B cell (primary cell): ENCODE results near the gene MARCHF10. TPM values are rescaled to one million over a fixed set of nuclear protein-coding genes. Genes with fewer than 3 reads are reported as not detected.

Experiments
- ATAC-seq: fragments of 200-7000 bp; cut with Tn5 transposase; one replicate; pipeline ENCODE4 v1.10.0; 2021; ENCODE audit warnings: low read depth, mild to moderate bottlenecking, moderate number of reproducible peaks, moderate library complexity
- CTCF ChIA-PET: fragments of 350-600 bp; sonication (Branson Sonifier 250); formaldehyde crosslinking; loops from one replicate; lab custom pipeline; 2021; ENCODE audit warnings: antibody characterized with exemption, inconsistent platforms; lab: Charles Lee
- POLR2A ChIA-PET: fragments of 350-600 bp; sonication (Branson Sonifier 250); formaldehyde crosslinking; loops from one replicate; lab custom pipeline; 2021; ENCODE audit warnings: antibody characterized with exemption; lab: Charles Lee
- DNase-seq: peaks from one replicate; pipeline ENCODE4 v3.0.0; 2013
- H2AFZ ChIP-seq: 2 replicates; pipeline ENCODE4 v1.6.1; 2012; ENCODE audit warnings: mild to moderate bottlenecking, low read depth, low read length; ENCODE audit not compliant: insufficient read depth, poor library complexity, severe bottlenecking
- H3K27ac ChIP-seq, 2 donors: 1 replicate in 1 of 2; 2 replicates in 1 of 2; pipeline ENCODE4 v1.5.1; 2012 to 2013; ENCODE audit warnings: low read length in 2 of 2, mild to moderate bottlenecking in 2 of 2, moderate library complexity in 1 of 2
- H3K27me3 ChIP-seq, 4 experiments: fragments of 200-600 bp in 1 of 4; sonication (generic) in 1 of 4; replicated peaks in 1 of 4; 1 replicate in 2 of 4; 2 replicates in 2 of 4; pipeline versions ENCODE4 v1.6.1 to v1.7.0; 2013 to 2016; ENCODE audit warnings: low read length in 3 of 4, mild to moderate bottlenecking in 2 of 4, mixed read lengths in 1 of 4, moderate library complexity in 1 of 4; ENCODE audit not compliant: insufficient read depth in 4 of 4, control insufficient read depth in 3 of 4; ENCODE audit errors: control extremely low read depth in 1 of 4
- H3K36me3 ChIP-seq, 2 experiments: replicated peaks in 1 of 2; 1 replicate in 1 of 2; 2 replicates in 1 of 2; pipeline versions ENCODE4 v1.6.1 to v1.7.1; 2013; ENCODE audit warnings: low read length in 1 of 2; ENCODE audit not compliant: insufficient read depth in 2 of 2, control insufficient read depth in 1 of 2; ENCODE audit errors: control extremely low read depth in 1 of 2, extremely low read depth in 1 of 2
- H3K4me1 ChIP-seq, 2 donors: fragments of 200-600 bp in 1 of 2; sonication (generic) in 1 of 2; 1 replicate in 1 of 2; 2 replicates in 1 of 2; pipeline versions ENCODE4 v1.5.1 to v1.6.1; 2013 to 2017; ENCODE audit warnings: low read length in 2 of 2; ENCODE audit not compliant: control insufficient read depth in 2 of 2, insufficient read depth in 2 of 2
- H3K4me2 ChIP-seq: replicated peaks from 2 replicates; pipeline ENCODE3; 2012; ENCODE audit warnings: mild to moderate bottlenecking, low read depth, low read length; ENCODE audit not compliant: poor library complexity, severe bottlenecking
- H3K4me3 ChIP-seq, 5 experiments: fragments of 200-600 bp in 1 of 5; sonication (generic) in 1 of 5; 1 replicate in 3 of 5; 2 replicates in 2 of 5; pipeline versions ENCODE4 v1.5.1 to v1.7.0; 2011 to 2016; ENCODE audit warnings: low read length in 4 of 5, mild to moderate bottlenecking in 4 of 5, low read depth in 2 of 5, control low read depth in 1 of 5, moderate library complexity in 1 of 5; ENCODE audit not compliant: insufficient read depth in 1 of 5; ENCODE audit errors: control extremely low read depth in 1 of 5, extremely low read depth in 1 of 5
- H3K79me2 ChIP-seq: fragments of 200-600 bp; sonication (generic); one replicate; pipeline ENCODE4 v1.6.0; 2016; ENCODE audit warnings: low read length; ENCODE audit not compliant: control insufficient read depth, insufficient read depth
- H3K9ac ChIP-seq: fragments of 200-600 bp; sonication (generic); 2 replicates; pipeline ENCODE4 v1.6.1; 2017; ENCODE audit warnings: mild to moderate bottlenecking, low read length, moderate library complexity
- H3K9me3 ChIP-seq, 3 donors: one replicate each; pipeline versions ENCODE4 v1.6.1 to v1.7.1; 2013; ENCODE audit warnings: low read length in 2 of 3; ENCODE audit not compliant: control insufficient read depth in 2 of 3, insufficient read depth in 1 of 3; ENCODE audit errors: control extremely low read depth in 1 of 3
- H4K20me1 ChIP-seq: 2 replicates; pipeline ENCODE4 v1.6.0; 2012; ENCODE audit warnings: mild to moderate bottlenecking, low read length; ENCODE audit not compliant: insufficient read depth, control insufficient read depth, poor library complexity, severe bottlenecking
- H3K27ac Mint-ChIP-seq: one replicate; pipeline ENCODE4 v1.8.0; 2021; ENCODE audit warnings: mixed read lengths
- H3K27me3 Mint-ChIP-seq: one replicate; pipeline ENCODE4 v1.8.0; 2021; ENCODE audit warnings: mixed read lengths
- H3K4me1 Mint-ChIP-seq: one replicate; pipeline ENCODE4 v1.8.0; 2021; ENCODE audit warnings: mixed read lengths
- H3K4me3 Mint-ChIP-seq: one replicate; pipeline ENCODE4 v1.8.0; 2021; ENCODE audit warnings: mixed read lengths
- H3K9me3 Mint-ChIP-seq: one replicate; pipeline ENCODE4 v1.8.0; 2022; ENCODE audit warnings: mixed read lengths; ENCODE audit not compliant: insufficient read depth
- EZH2 ChIP-seq: IDR thresholded peaks from 2 replicates; pipeline ENCODE4 v1.6.1; 2012; ENCODE audit warnings: borderline replicate concordance, low read depth, mild to moderate bottlenecking, moderate library complexity, low read length; ENCODE audit not compliant: insufficient read depth, poor library complexity, severe bottlenecking
- WGBS: methylation state at CpG from one replicate; pipeline ENCODE4 v1.1.5; 2013; ENCODE audit warnings: missing lambda C conversion rate; ENCODE audit not compliant: insufficient coverage; 5-methylcytosine and 5-hydroxymethylcytosine counted together
- intact Hi-C: fragments of 100-400 bp; cut with micrococcal nuclease; formaldehyde crosslinking; loops from one replicate; pipeline ENCODE4 v1.10.0; 2022
- polyA plus RNA-seq: library from polyadenylated mRNA; depleted of rRNA; stranded (reverse); fragments of >200 nt; gene quantifications from 2 replicates; pipeline ENCODE4 v1.2.3, GENCODE V29; 2012
- total RNA-seq, 2 donors: library from RNA; stranded (reverse); fragments of 120-200 nt in 1 of 2; gene quantifications; 1 replicate in 1 of 2; 2 replicates in 1 of 2; pipeline versions ENCODE4 v1.2.3 to v1.2.4, GENCODE V29; 2013 to 2022
- TF ChIP-seq, protein P1 (sequence below): fragments of 200-600 bp; IDR thresholded peaks from one replicate; pipeline ENCODE4 v1.8.0; 2022; ENCODE audit warnings: antibody characterized with exemption, mild to moderate bottlenecking

MARCHF10 gene
- total and polyA plus RNA-seq, 2 donors (not counting 1 experiment from before 2014, with no cell fraction given), result 0.24 TPM; not detected in 1

DNA sequence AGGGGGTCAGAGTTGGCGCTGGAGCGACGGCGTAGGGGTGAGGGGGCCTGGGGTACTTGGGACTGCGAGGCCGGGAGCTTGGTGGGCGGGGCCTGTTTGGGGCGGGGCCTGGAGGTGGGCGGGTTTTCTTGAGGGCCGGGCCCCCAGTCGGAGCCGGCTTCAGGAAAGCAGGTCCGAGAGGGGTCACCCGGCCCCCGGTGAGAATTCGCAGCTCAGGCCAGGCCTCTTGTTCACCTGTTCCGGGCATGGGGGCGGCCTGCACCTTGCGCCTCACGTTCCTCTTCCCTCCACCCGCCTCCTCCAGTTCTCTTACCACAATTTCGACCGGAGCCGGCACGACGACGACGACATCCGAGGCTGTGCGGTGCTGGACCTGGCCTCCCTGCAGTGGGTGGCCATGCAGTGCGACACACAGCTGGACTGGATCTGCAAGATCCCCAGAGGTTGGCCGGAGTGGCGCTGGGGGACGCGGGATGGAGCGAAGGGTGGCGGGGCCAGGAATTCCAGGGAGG, 128.2 kb downstream of the MARCHF10 start:
- Histone ChIP-seq H3K9ac (no peak overlapping the region), H3K4me3 (no peak overlapping the region), H3K27ac (no peak overlapping the region), H3K79me2 (no peaks in the 10 kb centered on the region), H3K36me3 (no peaks in the 10 kb centered on the region), H3K4me1 (no peaks in the 10 kb centered on the region), H4K20me1 (no peaks in the 10 kb centered on the region), H3K27me3 (no peaks in the 10 kb centered on the region), H3K4me2 (no peak overlapping the region), H2AFZ (no peak overlapping the region), H3K9me3 (no peaks in the 10 kb centered on the region)
- ChIA-PET CTCF (no interaction called here), POLR2A (no interaction called here)
- no peaks in the 10 kb centered on the region for H3K4me1 Mint-ChIP-seq
- no peaks in the 10 kb centered on the region for H3K9me3 Mint-ChIP-seq
- no peak for TF ChIP-seq EZH2
- TF ChIP-seq, protein P1, sequence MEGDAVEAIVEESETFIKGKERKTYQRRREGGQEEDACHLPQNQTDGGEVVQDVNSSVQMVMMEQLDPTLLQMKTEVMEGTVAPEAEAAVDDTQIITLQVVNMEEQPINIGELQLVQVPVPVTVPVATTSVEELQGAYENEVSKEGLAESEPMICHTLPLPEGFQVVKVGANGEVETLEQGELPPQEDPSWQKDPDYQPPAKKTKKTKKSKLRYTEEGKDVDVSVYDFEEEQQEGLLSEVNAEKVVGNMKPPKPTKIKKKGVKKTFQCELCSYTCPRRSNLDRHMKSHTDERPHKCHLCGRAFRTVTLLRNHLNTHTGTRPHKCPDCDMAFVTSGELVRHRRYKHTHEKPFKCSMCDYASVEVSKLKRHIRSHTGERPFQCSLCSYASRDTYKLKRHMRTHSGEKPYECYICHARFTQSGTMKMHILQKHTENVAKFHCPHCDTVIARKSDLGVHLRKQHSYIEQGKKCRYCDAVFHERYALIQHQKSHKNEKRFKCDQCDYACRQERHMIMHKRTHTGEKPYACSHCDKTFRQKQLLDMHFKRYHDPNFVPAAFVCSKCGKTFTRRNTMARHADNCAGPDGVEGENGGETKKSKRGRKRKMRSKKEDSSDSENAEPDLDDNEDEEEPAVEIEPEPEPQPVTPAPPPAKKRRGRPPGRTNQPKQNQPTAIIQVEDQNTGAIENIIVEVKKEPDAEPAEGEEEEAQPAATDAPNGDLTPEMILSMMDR, result no peak
- H3K27me3 Mint-ChIP-seq, result no peaks in the 10 kb centered on the region
- no peak for DNase-seq
- no peak overlapping the region for H3K4me3 Mint-ChIP-seq
- intact Hi-C loops, result no loop called here
- ATAC-seq, result no peak
- WGBS, result 94% methylated on average over 30 of the region's 37 CpGs
- no peak overlapping the region for H3K27ac Mint-ChIP-seq

DNA sequence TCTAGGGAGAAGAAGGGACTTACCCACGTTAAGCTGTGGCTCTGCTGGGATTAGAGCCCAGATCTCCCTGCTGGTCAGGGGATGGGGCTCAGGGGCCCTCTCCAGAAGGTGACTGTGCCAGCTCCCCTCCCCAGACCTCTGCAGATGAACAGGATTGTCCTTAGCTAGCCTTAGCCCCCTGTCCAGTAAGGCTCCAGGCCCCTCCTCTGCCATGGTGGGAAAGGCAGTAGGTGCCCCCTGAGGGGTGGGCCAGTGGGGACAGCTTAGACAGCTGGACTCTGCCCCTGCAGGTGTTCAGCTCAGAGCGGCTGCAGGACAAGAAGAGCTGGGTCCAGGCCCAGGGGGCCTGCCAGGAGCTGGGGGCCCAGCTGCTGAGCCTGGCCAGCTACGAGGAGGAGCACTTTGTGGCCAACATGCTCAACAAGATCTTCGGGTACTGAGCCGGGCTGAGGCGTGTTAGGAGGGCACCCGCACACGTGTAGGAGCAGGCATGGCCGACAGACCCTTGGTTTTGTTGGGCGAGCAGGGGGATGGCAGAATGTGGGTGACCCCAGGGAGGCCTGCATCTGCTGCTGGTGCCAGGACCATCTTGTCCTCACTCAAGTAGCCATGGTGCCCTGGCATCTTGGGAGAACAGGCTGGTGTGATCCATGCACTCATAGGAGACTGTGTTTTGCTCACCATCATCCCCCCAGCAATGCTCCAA, 129.7 kb downstream of the MARCHF10 start:
- POLR2A ChIA-PET, result no interaction called here
- TF ChIP-seq EZH2, result no peak
- TF ChIP-seq, protein P1, result no peak
- no peaks in the 10 kb centered on the region for H3K79me2 ChIP-seq
- H3K4me3 ChIP-seq, result no peak overlapping the region
- DNase-seq (no peak), ATAC-seq (no peak)
- H3K9me3 ChIP-seq, result no peaks in the 10 kb centered on the region
- H3K27me3 ChIP-seq, result no peaks in the 10 kb centered on the region
- Mint-ChIP-seq H3K4me3 (no peak overlapping the region), H3K9me3 (no peaks in the 10 kb centered on the region), H3K4me1 (no peaks in the 10 kb centered on the region), H3K27ac (no peak overlapping the region), H3K27me3 (no peaks in the 10 kb centered on the region)
- H3K4me1 ChIP-seq, result no peaks in the 10 kb centered on the region
- WGBS, result 88% methylated on average over 10 of the region's 10 CpGs
- H3K4me2 ChIP-seq, result no peak overlapping the region
- no peaks in the 10 kb centered on the region for H3K36me3 ChIP-seq
- intact Hi-C loops, result no loop called here
- no peaks in the 10 kb centered on the region for H4K20me1 ChIP-seq
- H3K27ac ChIP-seq, result no peak overlapping the region
- CTCF ChIA-PET, result no interaction called here
- H3K9ac ChIP-seq, result no peak overlapping the region
- no peak overlapping the region for H2AFZ ChIP-seq
